B cell (primary cell): ENCODE data around the gene IRS2. TPM values are rescaled to one million over a fixed set of nuclear protein-coding genes. Genes with fewer than 3 reads are reported as not detected.

Experiments
- ATAC-seq: fragments of 200-7000 bp; cut with Tn5 transposase; one replicate; pipeline ENCODE4 v1.10.0; 2021; ENCODE audit warnings: low read depth, mild to moderate bottlenecking, moderate number of reproducible peaks, moderate library complexity
- CTCF ChIA-PET: fragments of 350-600 bp; sonication (Branson Sonifier 250); formaldehyde crosslinking; loops from one replicate; lab custom pipeline; 2021; ENCODE audit warnings: antibody characterized with exemption, inconsistent platforms; lab: Charles Lee
- POLR2A ChIA-PET: fragments of 350-600 bp; sonication (Branson Sonifier 250); formaldehyde crosslinking; loops from one replicate; lab custom pipeline; 2021; ENCODE audit warnings: antibody characterized with exemption; lab: Charles Lee
- DNase-seq: peaks from one replicate; pipeline ENCODE4 v3.0.0; 2013
- H2AFZ ChIP-seq: 2 replicates; pipeline ENCODE4 v1.6.1; 2012; ENCODE audit warnings: mild to moderate bottlenecking, low read depth, low read length; ENCODE audit not compliant: insufficient read depth, poor library complexity, severe bottlenecking
- H3K27ac ChIP-seq, 2 donors: 1 replicate in 1 of 2; 2 replicates in 1 of 2; pipeline ENCODE4 v1.5.1; 2012 to 2013; ENCODE audit warnings: low read length in 2 of 2, mild to moderate bottlenecking in 2 of 2, moderate library complexity in 1 of 2
- H3K27me3 ChIP-seq, 4 experiments: fragments of 200-600 bp in 1 of 4; sonication (generic) in 1 of 4; replicated peaks in 1 of 4; 1 replicate in 2 of 4; 2 replicates in 2 of 4; pipeline versions ENCODE4 v1.6.1 to v1.7.0; 2013 to 2016; ENCODE audit warnings: low read length in 3 of 4, mild to moderate bottlenecking in 2 of 4, mixed read lengths in 1 of 4, moderate library complexity in 1 of 4; ENCODE audit not compliant: insufficient read depth in 4 of 4, control insufficient read depth in 3 of 4; ENCODE audit errors: control extremely low read depth in 1 of 4
- H3K36me3 ChIP-seq, 2 experiments: replicated peaks in 1 of 2; 1 replicate in 1 of 2; 2 replicates in 1 of 2; pipeline versions ENCODE4 v1.6.1 to v1.7.1; 2013; ENCODE audit warnings: low read length in 1 of 2; ENCODE audit not compliant: insufficient read depth in 2 of 2, control insufficient read depth in 1 of 2; ENCODE audit errors: control extremely low read depth in 1 of 2, extremely low read depth in 1 of 2
- H3K4me1 ChIP-seq, 2 donors: fragments of 200-600 bp in 1 of 2; sonication (generic) in 1 of 2; 1 replicate in 1 of 2; 2 replicates in 1 of 2; pipeline versions ENCODE4 v1.5.1 to v1.6.1; 2013 to 2017; ENCODE audit warnings: low read length in 2 of 2; ENCODE audit not compliant: control insufficient read depth in 2 of 2, insufficient read depth in 2 of 2
- H3K4me2 ChIP-seq: replicated peaks from 2 replicates; pipeline ENCODE3; 2012; ENCODE audit warnings: mild to moderate bottlenecking, low read depth, low read length; ENCODE audit not compliant: poor library complexity, severe bottlenecking
- H3K4me3 ChIP-seq, 5 experiments: fragments of 200-600 bp in 1 of 5; sonication (generic) in 1 of 5; 1 replicate in 3 of 5; 2 replicates in 2 of 5; pipeline versions ENCODE4 v1.5.1 to v1.7.0; 2011 to 2016; ENCODE audit warnings: low read length in 4 of 5, mild to moderate bottlenecking in 4 of 5, low read depth in 2 of 5, control low read depth in 1 of 5, moderate library complexity in 1 of 5; ENCODE audit not compliant: insufficient read depth in 1 of 5; ENCODE audit errors: control extremely low read depth in 1 of 5, extremely low read depth in 1 of 5
- H3K79me2 ChIP-seq: fragments of 200-600 bp; sonication (generic); one replicate; pipeline ENCODE4 v1.6.0; 2016; ENCODE audit warnings: low read length; ENCODE audit not compliant: control insufficient read depth, insufficient read depth
- H3K9ac ChIP-seq: fragments of 200-600 bp; sonication (generic); 2 replicates; pipeline ENCODE4 v1.6.1; 2017; ENCODE audit warnings: mild to moderate bottlenecking, low read length, moderate library complexity
- H3K9me3 ChIP-seq, 3 donors: one replicate each; pipeline versions ENCODE4 v1.6.1 to v1.7.1; 2013; ENCODE audit warnings: low read length in 2 of 3; ENCODE audit not compliant: control insufficient read depth in 2 of 3, insufficient read depth in 1 of 3; ENCODE audit errors: control extremely low read depth in 1 of 3
- H4K20me1 ChIP-seq: 2 replicates; pipeline ENCODE4 v1.6.0; 2012; ENCODE audit warnings: mild to moderate bottlenecking, low read length; ENCODE audit not compliant: insufficient read depth, control insufficient read depth, poor library complexity, severe bottlenecking
- H3K27ac Mint-ChIP-seq: one replicate; pipeline ENCODE4 v1.8.0; 2021; ENCODE audit warnings: mixed read lengths
- H3K27me3 Mint-ChIP-seq: one replicate; pipeline ENCODE4 v1.8.0; 2021; ENCODE audit warnings: mixed read lengths
- H3K4me1 Mint-ChIP-seq: one replicate; pipeline ENCODE4 v1.8.0; 2021; ENCODE audit warnings: mixed read lengths
- H3K4me3 Mint-ChIP-seq: one replicate; pipeline ENCODE4 v1.8.0; 2021; ENCODE audit warnings: mixed read lengths
- H3K9me3 Mint-ChIP-seq: one replicate; pipeline ENCODE4 v1.8.0; 2022; ENCODE audit warnings: mixed read lengths; ENCODE audit not compliant: insufficient read depth
- EZH2 ChIP-seq: IDR thresholded peaks from 2 replicates; pipeline ENCODE4 v1.6.1; 2012; ENCODE audit warnings: borderline replicate concordance, low read depth, mild to moderate bottlenecking, moderate library complexity, low read length; ENCODE audit not compliant: insufficient read depth, poor library complexity, severe bottlenecking
- WGBS: methylation state at CpG from one replicate; pipeline ENCODE4 v1.1.5; 2013; ENCODE audit warnings: missing lambda C conversion rate; ENCODE audit not compliant: insufficient coverage; 5-methylcytosine and 5-hydroxymethylcytosine counted together
- intact Hi-C: fragments of 100-400 bp; cut with micrococcal nuclease; formaldehyde crosslinking; loops from one replicate; pipeline ENCODE4 v1.10.0; 2022
- polyA plus RNA-seq: library from polyadenylated mRNA; depleted of rRNA; stranded (reverse); fragments of >200 nt; gene quantifications from 2 replicates; pipeline ENCODE4 v1.2.3, GENCODE V29; 2012
- total RNA-seq, 2 donors: library from RNA; stranded (reverse); fragments of 120-200 nt in 1 of 2; gene quantifications; 1 replicate in 1 of 2; 2 replicates in 1 of 2; pipeline versions ENCODE4 v1.2.3 to v1.2.4, GENCODE V29; 2013 to 2022
- TF ChIP-seq, protein P1 (sequence below): fragments of 200-600 bp; IDR thresholded peaks from one replicate; pipeline ENCODE4 v1.8.0; 2022; ENCODE audit warnings: antibody characterized with exemption, mild to moderate bottlenecking

Gene IRS2
- total and polyA plus RNA-seq, 2 donors (not counting 1 experiment from before 2014, with no cell fraction given): 5.8 to 26.9 TPM

DNA sequence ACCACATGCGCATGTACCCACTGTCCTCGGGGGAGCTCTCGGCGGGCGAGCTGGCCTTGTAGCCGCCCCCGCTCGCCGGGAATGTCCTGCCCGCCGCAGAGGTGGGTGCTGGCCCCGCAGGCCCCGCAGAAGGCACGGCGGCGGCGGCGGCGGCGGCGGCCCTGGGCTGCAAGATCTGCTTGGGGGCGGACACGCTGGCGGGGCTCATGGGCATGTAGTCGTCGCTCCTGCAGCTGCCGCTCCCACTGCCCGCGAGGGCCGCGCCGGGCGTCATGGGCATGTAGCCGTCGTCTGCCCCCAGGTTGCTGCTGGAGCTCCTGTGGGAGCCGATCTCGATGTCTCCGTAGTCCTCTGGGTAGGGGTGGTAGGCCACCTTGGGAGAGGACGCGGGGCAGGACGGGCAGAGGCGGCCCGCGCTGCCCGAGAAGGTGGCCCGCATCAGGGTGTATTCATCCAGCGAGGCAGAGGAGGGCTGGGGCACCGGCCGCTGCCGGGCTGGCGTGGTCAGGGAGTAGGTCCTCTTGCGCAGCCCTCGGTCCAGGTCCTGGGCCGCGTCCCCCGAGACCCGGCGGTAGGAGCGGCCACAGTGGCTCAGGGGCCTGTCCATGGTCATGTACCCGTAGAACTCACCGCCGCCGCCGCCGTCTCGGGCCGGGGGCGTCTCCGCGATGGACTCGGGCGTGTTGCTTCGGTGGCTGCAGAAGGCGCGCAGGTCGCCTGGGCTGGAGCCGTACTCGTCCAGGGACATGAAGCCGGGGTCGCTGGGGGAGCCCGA, 2.4 kb downstream of the IRS2 start:
- Mint-ChIP-seq H3K27me3 (peaks cover 5% of the 10 kb centered on the region), H3K4me1 (peaks cover 33% of the 10 kb centered on the region), H3K27ac (no peak overlapping the region), H3K4me3 (peak overlapping the region; percentile 32), H3K9me3 (no peaks in the 10 kb centered on the region)
- H2AFZ ChIP-seq: no peak overlapping the region
- WGBS: 91% methylated on average over 76 of the region's 81 CpGs
- peaks cover 0 to 16% (median 0%) of the 10 kb centered on the region in 3 donors for H3K9me3 ChIP-seq
- H3K27me3 ChIP-seq: peaks cover 0 to 7% (median 0%) of the 10 kb centered on the region in 4 experiments
- POLR2A ChIA-PET: no interaction called here
- peak overlapping the region; percentile 97 for H3K4me2 ChIP-seq
- TF ChIP-seq EZH2: no peak
- TF ChIP-seq, protein P1, sequence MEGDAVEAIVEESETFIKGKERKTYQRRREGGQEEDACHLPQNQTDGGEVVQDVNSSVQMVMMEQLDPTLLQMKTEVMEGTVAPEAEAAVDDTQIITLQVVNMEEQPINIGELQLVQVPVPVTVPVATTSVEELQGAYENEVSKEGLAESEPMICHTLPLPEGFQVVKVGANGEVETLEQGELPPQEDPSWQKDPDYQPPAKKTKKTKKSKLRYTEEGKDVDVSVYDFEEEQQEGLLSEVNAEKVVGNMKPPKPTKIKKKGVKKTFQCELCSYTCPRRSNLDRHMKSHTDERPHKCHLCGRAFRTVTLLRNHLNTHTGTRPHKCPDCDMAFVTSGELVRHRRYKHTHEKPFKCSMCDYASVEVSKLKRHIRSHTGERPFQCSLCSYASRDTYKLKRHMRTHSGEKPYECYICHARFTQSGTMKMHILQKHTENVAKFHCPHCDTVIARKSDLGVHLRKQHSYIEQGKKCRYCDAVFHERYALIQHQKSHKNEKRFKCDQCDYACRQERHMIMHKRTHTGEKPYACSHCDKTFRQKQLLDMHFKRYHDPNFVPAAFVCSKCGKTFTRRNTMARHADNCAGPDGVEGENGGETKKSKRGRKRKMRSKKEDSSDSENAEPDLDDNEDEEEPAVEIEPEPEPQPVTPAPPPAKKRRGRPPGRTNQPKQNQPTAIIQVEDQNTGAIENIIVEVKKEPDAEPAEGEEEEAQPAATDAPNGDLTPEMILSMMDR: no peak
- DNase-seq (no peak), ATAC-seq (no peak)
- peaks cover 32% of the 10 kb centered on the region for H3K79me2 ChIP-seq
- no peak overlapping the region for H3K4me3 ChIP-seq
- CTCF ChIA-PET: interaction anchor here (1.4 kb wide), 1 partner anchor 823 kb away, joined by 5 read pairs; no protein-coding TSS in a partner anchor
- intact Hi-C loops: loop anchor here (10.0 kb wide), 1 partner anchor 931 kb away; the partner anchor contains the start of gene ING1
- H3K4me1 ChIP-seq: peaks cover 16 to 28% of the 10 kb centered on the region in 2 donors
- H3K36me3 ChIP-seq: no peaks in the 10 kb centered on the region
- H3K27ac ChIP-seq: no peak overlapping the region
- no peak overlapping the region for H3K9ac ChIP-seq
- peaks cover 56% of the 10 kb centered on the region for H4K20me1 ChIP-seq

DNA sequence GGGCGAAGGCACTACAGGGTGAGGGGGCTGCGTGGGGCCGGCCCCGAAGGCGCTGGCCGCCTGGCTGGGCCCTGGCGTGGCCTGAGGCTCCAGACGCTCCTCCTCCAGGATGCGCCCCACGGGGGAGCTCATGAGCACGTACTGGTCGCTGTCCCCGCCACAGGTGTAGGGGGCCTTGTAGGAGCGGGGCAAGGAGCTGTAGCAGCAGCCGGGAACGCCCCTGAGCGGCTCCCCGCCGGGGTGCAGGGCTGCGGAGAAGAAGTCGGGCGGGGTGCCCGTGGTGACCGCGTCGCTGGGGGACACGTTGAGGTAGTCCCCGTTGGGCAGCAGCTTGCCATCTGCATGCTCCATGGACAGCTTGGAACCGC, 3.0 kb downstream of the IRS2 start:
- peaks cover 38% of the 10 kb centered on the region for H3K4me1 Mint-ChIP-seq
- Histone ChIP-seq H3K4me1 (peaks cover 20 to 30% of the 10 kb centered on the region in 2 donors), H3K9me3 (peaks cover 0 to 16% (median 0%) of the 10 kb centered on the region in 3 donors), H3K27ac (no peak overlapping the region), H3K4me2 (no peak overlapping the region), H2AFZ (no peak overlapping the region), H3K27me3 (peaks cover 0 to 7% (median 0%) of the 10 kb centered on the region in 4 experiments), H3K36me3 (no peaks in the 10 kb centered on the region), H4K20me1 (peaks cover 58% of the 10 kb centered on the region), H3K4me3 (no peak overlapping the region), H3K9ac (no peak overlapping the region), H3K79me2 (peaks cover 32% of the 10 kb centered on the region)
- ChIA-PET CTCF (no interaction called here), POLR2A (no interaction called here)
- H3K27ac Mint-ChIP-seq: no peak overlapping the region
- H3K4me3 Mint-ChIP-seq: no peak overlapping the region
- intact Hi-C loops: loop anchor here (10.0 kb wide), 1 partner anchor 931 kb away; the partner anchor contains the start of gene ING1
- ATAC-seq: no peak
- DNase-seq: no peak
- H3K27me3 Mint-ChIP-seq: peaks cover 3% of the 10 kb centered on the region
- TF ChIP-seq, protein P1: no peak
- no peak for TF ChIP-seq EZH2
- WGBS: 97% methylated on average over 29 of the region's 29 CpGs
- H3K9me3 Mint-ChIP-seq: no peaks in the 10 kb centered on the region
